ENCODE measurements around the gene FGFR3. TPM values are rescaled to one million over a fixed set of nuclear protein-coding genes. Genes with fewer than 3 reads are reported as not detected.

The FGFR3 gene
- total RNA-seq, 2 experiments from 2014 or later, result not detected

DNA sequence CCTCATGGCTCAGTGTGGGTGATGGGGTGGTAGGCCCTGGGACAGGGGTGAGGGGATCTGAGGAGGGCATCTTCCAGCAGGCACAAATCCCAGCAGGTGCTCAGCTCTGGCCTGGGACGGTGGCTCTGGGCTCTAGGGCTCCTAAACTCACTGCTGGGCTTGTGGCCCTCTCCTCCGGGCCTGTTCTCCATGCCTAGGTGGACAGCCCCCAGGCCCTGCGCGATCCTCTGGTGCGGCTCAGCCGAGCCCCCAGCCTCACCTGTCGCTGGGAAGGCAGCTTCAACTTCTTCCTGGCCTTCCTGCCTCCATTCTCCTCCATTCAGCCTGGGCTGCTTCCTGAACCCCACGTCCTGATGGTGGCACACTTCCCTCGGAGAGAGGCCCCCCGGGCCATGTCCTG lies 19.3 kb upstream of the FGFR3 start:
- CTCF ChIA-PET (ENCODE audit: unreplicated experiment), result no interaction called here
- POLR2A ChIA-PET, result no interaction called here
- H2AFZ ChIP-seq (ENCODE audit: low read length), result no peak overlapping the region

DNA sequence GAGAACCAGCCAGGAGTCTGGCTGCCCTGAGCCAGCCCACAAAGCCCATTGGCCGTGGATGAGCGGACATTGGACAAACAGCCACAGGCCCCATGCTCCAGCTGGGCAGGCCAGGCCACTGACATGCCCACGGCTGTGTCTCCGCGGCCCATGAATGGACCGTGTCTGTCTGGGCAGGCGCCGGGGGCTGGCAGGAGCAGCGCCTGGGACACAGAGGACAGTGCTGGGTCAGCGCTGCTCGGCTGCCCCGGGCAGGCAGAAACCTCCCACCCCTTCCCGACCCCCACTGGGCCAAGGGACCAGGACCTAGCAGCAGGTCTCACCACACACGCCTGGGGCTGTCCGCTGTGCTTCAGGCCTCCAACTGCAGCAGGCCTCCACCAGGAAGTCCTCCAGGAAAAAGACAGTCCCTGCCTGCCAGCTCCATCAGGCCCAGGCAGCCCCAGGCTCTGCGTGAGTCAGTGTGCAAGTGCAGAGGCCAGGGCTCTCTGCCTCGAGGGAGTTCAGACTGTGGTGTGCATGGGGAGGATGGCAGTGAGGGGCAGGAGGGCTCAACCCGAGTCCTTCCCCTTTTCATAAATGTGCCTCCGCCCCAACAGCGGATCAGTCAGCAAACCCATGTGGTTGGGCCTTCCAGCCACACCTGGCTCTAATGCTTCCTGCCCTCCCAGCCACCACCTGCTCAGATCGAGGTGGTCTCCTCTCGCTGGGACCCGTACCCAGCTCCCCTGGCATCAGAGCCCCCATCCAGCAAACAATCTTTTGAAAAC lies 17.2 kb upstream of the FGFR3 start:
- no peak for TF ChIP-seq EZH2phosphoT487 (IDR thresholded peaks at IDR 0.05; ENCODE audit: borderline replicate concordance, low read depth, low read length)
- TF ChIP-seq, protein P1, sequence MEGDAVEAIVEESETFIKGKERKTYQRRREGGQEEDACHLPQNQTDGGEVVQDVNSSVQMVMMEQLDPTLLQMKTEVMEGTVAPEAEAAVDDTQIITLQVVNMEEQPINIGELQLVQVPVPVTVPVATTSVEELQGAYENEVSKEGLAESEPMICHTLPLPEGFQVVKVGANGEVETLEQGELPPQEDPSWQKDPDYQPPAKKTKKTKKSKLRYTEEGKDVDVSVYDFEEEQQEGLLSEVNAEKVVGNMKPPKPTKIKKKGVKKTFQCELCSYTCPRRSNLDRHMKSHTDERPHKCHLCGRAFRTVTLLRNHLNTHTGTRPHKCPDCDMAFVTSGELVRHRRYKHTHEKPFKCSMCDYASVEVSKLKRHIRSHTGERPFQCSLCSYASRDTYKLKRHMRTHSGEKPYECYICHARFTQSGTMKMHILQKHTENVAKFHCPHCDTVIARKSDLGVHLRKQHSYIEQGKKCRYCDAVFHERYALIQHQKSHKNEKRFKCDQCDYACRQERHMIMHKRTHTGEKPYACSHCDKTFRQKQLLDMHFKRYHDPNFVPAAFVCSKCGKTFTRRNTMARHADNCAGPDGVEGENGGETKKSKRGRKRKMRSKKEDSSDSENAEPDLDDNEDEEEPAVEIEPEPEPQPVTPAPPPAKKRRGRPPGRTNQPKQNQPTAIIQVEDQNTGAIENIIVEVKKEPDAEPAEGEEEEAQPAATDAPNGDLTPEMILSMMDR (conservative IDR thresholded peaks at IDR 0.05; ENCODE audit: low read length), result no peak
- Histone ChIP-seq H3K36me3 (ENCODE audit: insufficient read depth, low read length) (no peaks in the 10 kb centered on the region), H3K4me1 (ENCODE audit: insufficient read depth, low read length, poor library complexity, severe bottlenecking) (no peaks in the 10 kb centered on the region), H3K79me2 (ENCODE audit: insufficient read depth, low read depth, low read length) (no peaks in the 10 kb centered on the region), H3K9me3 (ENCODE audit: low read length) (no peaks in the 10 kb centered on the region), H3K4me3 (ENCODE audit: low read depth, low read length, poor library complexity, severe bottlenecking) (no peak overlapping the region), H3K4me2 (ENCODE audit: low read length) (no peak overlapping the region), H3K27ac (ENCODE audit: low read depth, low read length, poor library complexity, severe bottlenecking) (no peak overlapping the region), H4K20me1 (ENCODE audit: insufficient read depth, low read length) (no peaks in the 10 kb centered on the region), H2AFZ (ENCODE audit: low read length) (no peak overlapping the region), H3K9me2 (ENCODE audit: insufficient read depth, low read length) (no peaks in the 10 kb centered on the region)
- CTCF ChIA-PET (ENCODE audit: unreplicated experiment), result no interaction called here
- intact Hi-C loops (cut with micrococcal nuclease; ENCODE audit: unreplicated experiment), result no loop called here
- POLR2A ChIA-PET, result no interaction called here
- peak; percentile 30 for DNase-seq (ENCODE audit: low spot score)
- BruUV-seq (replicated peaks), result no TSS peak

More for the DNA sequence above, 19.3 kb upstream of the FGFR3 start:
- H3K4me2 ChIP-seq (ENCODE audit: low read length), result no peak overlapping the region
- no peaks in the 10 kb centered on the region for H3K4me1 ChIP-seq (ENCODE audit: insufficient read depth, low read length, poor library complexity, severe bottlenecking)
- H3K9me2 ChIP-seq (ENCODE audit: insufficient read depth, low read length), result no peaks in the 10 kb centered on the region
- H3K79me2 ChIP-seq (ENCODE audit: insufficient read depth, low read depth, low read length), result no peaks in the 10 kb centered on the region
- intact Hi-C loops (cut with micrococcal nuclease; ENCODE audit: unreplicated experiment), result no loop called here
- BruUV-seq (replicated peaks), result no TSS peak
- no peak overlapping the region for H3K27ac ChIP-seq (ENCODE audit: low read depth, low read length, poor library complexity, severe bottlenecking)
- no peak for DNase-seq (ENCODE audit: low spot score)
- H4K20me1 ChIP-seq (ENCODE audit: insufficient read depth, low read length), result no peaks in the 10 kb centered on the region
- no peaks in the 10 kb centered on the region for H3K9me3 ChIP-seq (ENCODE audit: low read length)
- H3K4me3 ChIP-seq (ENCODE audit: low read depth, low read length, poor library complexity, severe bottlenecking), result no peak overlapping the region
- TF ChIP-seq, protein P1 (conservative IDR thresholded peaks at IDR 0.05; ENCODE audit: low read length), result no peak
- TF ChIP-seq EZH2phosphoT487 (IDR thresholded peaks at IDR 0.05; ENCODE audit: borderline replicate concordance, low read depth, low read length), result no peak
- H3K36me3 ChIP-seq (ENCODE audit: insufficient read depth, low read length), result no peaks in the 10 kb centered on the region

DNA sequence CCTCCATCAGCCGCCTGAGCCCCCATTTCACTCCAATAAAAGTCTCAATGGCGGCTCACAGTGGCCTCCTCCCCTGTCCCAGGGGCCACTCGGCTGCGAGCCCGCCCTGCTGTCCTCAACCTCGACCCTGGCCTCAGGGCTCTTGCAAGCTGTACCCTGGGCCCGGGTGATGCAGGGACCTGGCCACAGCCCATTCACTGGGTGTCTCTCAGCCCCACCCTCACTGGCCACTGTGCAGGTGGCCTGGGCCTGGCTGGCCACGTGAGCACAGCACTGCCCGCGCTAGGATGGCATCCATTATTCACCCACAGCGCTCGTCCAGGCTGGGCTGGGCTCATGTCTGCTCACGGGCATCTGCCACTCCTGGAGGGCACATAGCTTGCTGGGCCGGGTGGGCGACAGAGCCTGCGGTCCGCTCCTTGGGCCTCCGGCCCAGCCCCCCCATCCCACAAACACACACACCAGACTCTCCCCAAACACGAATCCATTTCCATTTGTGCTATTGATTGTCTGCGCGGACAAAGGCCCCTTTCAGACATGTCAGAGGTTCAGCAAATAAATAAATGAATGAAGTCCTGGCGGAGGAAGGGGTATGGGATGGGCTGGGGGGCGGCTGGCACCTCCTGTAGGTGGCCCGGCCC lies 16.5 kb upstream of the FGFR3 start:
- CTCF ChIA-PET (ENCODE audit: unreplicated experiment), result no interaction called here
- no peak for DNase-seq (ENCODE audit: low spot score)
- Histone ChIP-seq H3K79me2 (ENCODE audit: insufficient read depth, low read depth, low read length) (no peaks in the 10 kb centered on the region), H3K9me2 (ENCODE audit: insufficient read depth, low read length) (no peaks in the 10 kb centered on the region), H3K27ac (ENCODE audit: low read depth, low read length, poor library complexity, severe bottlenecking) (no peak overlapping the region), H3K4me2 (ENCODE audit: low read length) (no peak overlapping the region), H3K9me3 (ENCODE audit: low read length) (no peaks in the 10 kb centered on the region), H3K36me3 (ENCODE audit: insufficient read depth, low read length) (no peaks in the 10 kb centered on the region), H4K20me1 (ENCODE audit: insufficient read depth, low read length) (no peaks in the 10 kb centered on the region), H3K4me1 (ENCODE audit: insufficient read depth, low read length, poor library complexity, severe bottlenecking) (no peaks in the 10 kb centered on the region), H2AFZ (ENCODE audit: low read length) (no peak overlapping the region), H3K4me3 (ENCODE audit: low read depth, low read length, poor library complexity, severe bottlenecking) (no peak overlapping the region)
- POLR2A ChIA-PET, result no interaction called here
- intact Hi-C loops (cut with micrococcal nuclease; ENCODE audit: unreplicated experiment), result no loop called here
- TF ChIP-seq, protein P1 (conservative IDR thresholded peaks at IDR 0.05; ENCODE audit: low read length), result no peak
- no peak for TF ChIP-seq EZH2phosphoT487 (IDR thresholded peaks at IDR 0.05; ENCODE audit: borderline replicate concordance, low read depth, low read length)
- BruUV-seq (replicated peaks), result no TSS peak

All from OCI-LY7 (cell line).